OCI-LY3 (cell line): ENCODE results near the gene RPL10A.

Source experiments
- H2AFZ ChIP-seq: fragments of 200-600, 300-600 bp; shearing (Covaris generic); 2 replicates; pipeline ENCODE4 v1.6.0; 2014; ENCODE audit warnings: antibody characterized with exemption, low read depth, low read length
- H3K27ac ChIP-seq: fragments of 200-600, 300-600 bp; sonication (generic); 2 replicates; pipeline ENCODE4 v1.5.1; 2014; ENCODE audit warnings: mild to moderate bottlenecking, low read length, moderate library complexity, mixed read lengths
- H3K27me3 ChIP-seq: fragments of 200-600, 300-600 bp; sonication (generic); 2 replicates; pipeline ENCODE4 v1.6.1; 2014; ENCODE audit warnings: low read depth, low read length, mixed read lengths
- H3K36me3 ChIP-seq: fragments of 200-600, 300-600 bp; sonication (generic); replicated peaks from 2 replicates; pipeline ENCODE3; 2014; ENCODE audit warnings: low read depth, low read length, mixed read lengths
- H3K4me1 ChIP-seq: fragments of 300-600, 200-600 bp; sonication (generic); 2 replicates; pipeline ENCODE4 v1.6.1; 2014; ENCODE audit warnings: low read length, mixed read lengths
- H3K4me2 ChIP-seq: fragments of 200-600, 300-600 bp; sonication (generic); 2 replicates; pipeline ENCODE4 v1.6.1; 2014; ENCODE audit warnings: low read length, mixed read lengths
- H3K4me3 ChIP-seq: fragments of 300-600, 200-600 bp; sonication (generic); 2 replicates; pipeline ENCODE4 v1.5.1; 2014; ENCODE audit warnings: antibody characterized with exemption, mild to moderate bottlenecking, low read length, moderate library complexity
- H3K79me2 ChIP-seq: fragments of 300-600, 200-600 bp; shearing (Covaris generic); 2 replicates; pipeline ENCODE4 v1.6.1; 2014; ENCODE audit warnings: mild to moderate bottlenecking, low read length, mixed read lengths
- H3K9ac ChIP-seq: fragments of 300-600, 200-600 bp; shearing (Covaris generic); 2 replicates; pipeline ENCODE4 v1.6.0; 2014; ENCODE audit warnings: mild to moderate bottlenecking, low read length, moderate library complexity
- H3K9me3 ChIP-seq: fragments of 200-600, 300-600 bp; shearing (Covaris generic); 2 replicates; pipeline ENCODE4 v1.6.1; 2014; ENCODE audit warnings: low read length, mixed read lengths; ENCODE audit not compliant: insufficient read depth
- H4K20me1 ChIP-seq: fragments of 200-600, 300-600 bp; sonication (generic); 2 replicates; pipeline ENCODE4 v1.6.1; 2016; ENCODE audit warnings: low read length, mixed read lengths; ENCODE audit not compliant: insufficient read depth
- CTCF ChIP-seq: fragments of 200-600, 300-600 bp; sonication (generic); IDR thresholded peaks from 2 replicates; pipeline ENCODE4 v1.5.1; 2014; ENCODE audit warnings: antibody characterized with exemption, low read length, low read depth
- EZH2phosphoT487 ChIP-seq: fragments of 200-600 bp; shearing (Covaris generic); IDR thresholded peaks from 2 replicates; pipeline ENCODE4 v1.6.1; 2018; ENCODE audit warnings: antibody characterized with exemption, mixed run types, low read depth

RPL10A gene

GRCh38 chr6:35448191-35448590 is 20.0 kb upstream of the RPL10A start:
- no peak overlapping the region for H3K4me3 ChIP-seq
- no peaks in the 10 kb centered on the region for H3K9me3 ChIP-seq
- H3K27ac ChIP-seq: no peak overlapping the region
- peaks cover 22% of the 10 kb centered on the region for H3K27me3 ChIP-seq
- no peak overlapping the region for H3K9ac ChIP-seq
- H3K36me3 ChIP-seq: no peaks in the 10 kb centered on the region
- H3K4me1 ChIP-seq: peaks cover 8% of the 10 kb centered on the region; the same call in 1 of the 2 replicates
- no peaks in the 10 kb centered on the region for H4K20me1 ChIP-seq
- H2AFZ ChIP-seq: no peak overlapping the region
- no peaks in the 10 kb centered on the region for H3K79me2 ChIP-seq
- TF ChIP-seq CTCF: no peak
- TF ChIP-seq EZH2phosphoT487: no peak
- H3K4me2 ChIP-seq: no peak overlapping the region

GRCh38 chr6:35449287-35449881 is 18.8 kb upstream of the RPL10A start:
- no peak overlapping the region for H3K27ac ChIP-seq
- H3K79me2 ChIP-seq: no peaks in the 10 kb centered on the region
- no peaks in the 10 kb centered on the region for H4K20me1 ChIP-seq
- TF ChIP-seq CTCF (peak; percentile 62), EZH2phosphoT487 (no peak)
- no peak overlapping the region for H3K4me2 ChIP-seq
- H3K4me3 ChIP-seq: no peak overlapping the region
- peaks cover 22% of the 10 kb centered on the region for H3K27me3 ChIP-seq
- peaks cover 10% of the 10 kb centered on the region; the same call in 1 of the 2 replicates for H3K4me1 ChIP-seq
- H2AFZ ChIP-seq: no peak overlapping the region
- H3K9ac ChIP-seq: no peak overlapping the region
- no peaks in the 10 kb centered on the region for H3K9me3 ChIP-seq
- no peaks in the 10 kb centered on the region for H3K36me3 ChIP-seq

- peaks cover 22% of the 10 kb centered on the region for H3K27me3 ChIP-seq
- no peaks in the 10 kb centered on the region for H3K9me3 ChIP-seq
- no peak for TF ChIP-seq CTCF
- TF ChIP-seq EZH2phosphoT487: no peak
- H3K4me1 ChIP-seq: peaks cover 10% of the 10 kb centered on the region; the same call in 1 of the 2 replicates
- no peaks in the 10 kb centered on the region for H3K36me3 ChIP-seq
- no peaks in the 10 kb centered on the region for H4K20me1 ChIP-seq
- peak overlapping the region; percentile 73 for H2AFZ ChIP-seq
- H3K79me2 ChIP-seq: no peaks in the 10 kb centered on the region
- peak overlapping the region; percentile 95 for H3K4me3 ChIP-seq
- peak overlapping the region; percentile 96 for H3K4me2 ChIP-seq
- no peak overlapping the region for H3K27ac ChIP-seq
- H3K9ac ChIP-seq: no peak overlapping the region; the same call in 1 of the 2 replicates
These were observed 16.6 kb upstream of the RPL10A start for GRCh38 chr6:35451354-35452182.
